Hematopoietic multipotent progenitor cell treated with erythropoietin and hydrocortisone succinate and interleukin-3 and kit ligand, for 6 days (in vitro differentiated cells): ENCODE measurements around the gene GPS1.

Source experiments
- DNase-seq: peaks from one replicate; pipeline ENCODE4 v3.0.0-alpha.2; 2015

Gene GPS1

GRCh38 chr17:82080789-82081464, 29.2 kb downstream of the GPS1 start:
- no peak for DNase-seq

- DNase-seq: no peak
Measured at GRCh38 chr17:82081546-82081945, 29.8 kb downstream of the GPS1 start.

GRCh38 chr17:82081966-82082365, 30.3 kb downstream of the GPS1 start:
- DNase-seq: no peak

GRCh38 chr17:82082456-82082855, 30.8 kb downstream of the GPS1 start:
- no peak for DNase-seq

- DNase-seq: no peak
Measured at GRCh38 chr17:82083009-82083408, 31.3 kb downstream of the GPS1 start.

- no peak for DNase-seq
Measured at GRCh38 chr17:82083533-82084359, 32.0 kb downstream of the GPS1 start.

GRCh38 chr17:82084373-82085030, 32.8 kb downstream of the GPS1 start:
- no peak for DNase-seq

- DNase-seq: no peak
Measured at GRCh38 chr17:82085031-82085861, 33.5 kb downstream of the GPS1 start.

GRCh38 chr17:82085931-82086764, 34.5 kb downstream of the GPS1 start:
- no peak for DNase-seq

GRCh38 chr17:82086941-82087906, 35.5 kb downstream of the GPS1 start:
- DNase-seq: no peak

GRCh38 chr17:82087961-82088837, 36.5 kb downstream of the GPS1 start:
- DNase-seq: no peak

GRCh38 chr17:82088838-82089722, 37.4 kb downstream of the GPS1 start:
- no peak for DNase-seq

- no peak for DNase-seq
Measured at GRCh38 chr17:82089723-82090548, 38.2 kb downstream of the GPS1 start.

GRCh38 chr17:82090549-82091263, 39.0 kb downstream of the GPS1 start:
- DNase-seq: no peak

GRCh38 chr17:82091264-82092066, 39.8 kb downstream of the GPS1 start:
- no peak for DNase-seq

- no peak for DNase-seq
Measured at GRCh38 chr17:82092094-82092586, 40.4 kb downstream of the GPS1 start.
